DOHH2 (cell line): Measurements from ENCODE around the gene ITGB1BP1.

Source experiments
- EZH2phosphoT487 ChIP-seq: fragments of 200-600 bp; sonication (generic); IDR thresholded peaks from 2 replicates; pipeline ENCODE4 v1.6.1; 2017; ENCODE audit warnings: borderline replicate concordance, mild to moderate bottlenecking, antibody characterized with exemption, low read length, moderate library complexity, mixed read lengths
- TF ChIP-seq, protein P1 (sequence below): fragments of 200-600 bp; sonication (generic); IDR thresholded peaks from one replicate; pipeline ENCODE4 v1.5.1; 2014; ENCODE audit warnings: antibody characterized with exemption, mild to moderate bottlenecking, low read depth, low read length; ENCODE audit not compliant: poor library complexity, severe bottlenecking

DNA sequence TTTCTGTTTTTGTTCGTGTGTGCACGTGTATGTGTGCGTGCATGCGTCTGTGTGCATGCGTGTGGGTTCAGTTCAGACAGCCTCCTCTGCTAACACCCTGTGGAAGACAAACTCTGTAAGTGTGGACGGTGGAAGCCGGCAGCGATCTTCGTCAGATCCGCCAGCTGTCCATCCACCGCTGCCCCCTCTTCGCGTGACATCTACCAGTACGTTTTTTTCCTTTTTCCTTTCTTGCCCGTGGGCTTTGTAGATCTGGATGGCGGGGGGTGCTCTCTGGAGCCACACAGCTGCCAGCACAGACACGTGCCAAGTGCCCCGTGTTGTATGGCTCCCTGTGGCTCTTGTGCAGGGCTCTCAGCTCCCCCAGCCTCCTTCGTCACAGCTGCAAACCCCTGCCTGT, 32.3 kb downstream of the ITGB1BP1 start:
- TF ChIP-seq, protein P1, sequence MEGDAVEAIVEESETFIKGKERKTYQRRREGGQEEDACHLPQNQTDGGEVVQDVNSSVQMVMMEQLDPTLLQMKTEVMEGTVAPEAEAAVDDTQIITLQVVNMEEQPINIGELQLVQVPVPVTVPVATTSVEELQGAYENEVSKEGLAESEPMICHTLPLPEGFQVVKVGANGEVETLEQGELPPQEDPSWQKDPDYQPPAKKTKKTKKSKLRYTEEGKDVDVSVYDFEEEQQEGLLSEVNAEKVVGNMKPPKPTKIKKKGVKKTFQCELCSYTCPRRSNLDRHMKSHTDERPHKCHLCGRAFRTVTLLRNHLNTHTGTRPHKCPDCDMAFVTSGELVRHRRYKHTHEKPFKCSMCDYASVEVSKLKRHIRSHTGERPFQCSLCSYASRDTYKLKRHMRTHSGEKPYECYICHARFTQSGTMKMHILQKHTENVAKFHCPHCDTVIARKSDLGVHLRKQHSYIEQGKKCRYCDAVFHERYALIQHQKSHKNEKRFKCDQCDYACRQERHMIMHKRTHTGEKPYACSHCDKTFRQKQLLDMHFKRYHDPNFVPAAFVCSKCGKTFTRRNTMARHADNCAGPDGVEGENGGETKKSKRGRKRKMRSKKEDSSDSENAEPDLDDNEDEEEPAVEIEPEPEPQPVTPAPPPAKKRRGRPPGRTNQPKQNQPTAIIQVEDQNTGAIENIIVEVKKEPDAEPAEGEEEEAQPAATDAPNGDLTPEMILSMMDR, result no peak
- no peak for TF ChIP-seq EZH2phosphoT487
